OCI-LY7 (cell line): ENCODE measurements around the gene AGFG2.

Experiments used
- CTCF ChIP-seq: fragments of 200-600 bp; sonication (generic); conservative IDR thresholded peaks from 2 replicates; pipeline ENCODE4 v1.5.1; 2014; ENCODE audit warnings: mild to moderate bottlenecking, antibody characterized with exemption, low read length, moderate library complexity, mixed read lengths
- EZH2phosphoT487 ChIP-seq: fragments of 200-600 bp; sonication (generic); IDR thresholded peaks from 2 replicates; pipeline ENCODE4 v1.6.1; 2018; ENCODE audit warnings: low read depth, borderline replicate concordance, mild to moderate bottlenecking, mixed run types, antibody characterized with exemption, low read length, moderate library complexity, mixed read lengths

GRCh38 chr7:100604976-100605911 is 66.2 kb downstream of the AGFG2 start:
- TF ChIP-seq CTCF (no peak), EZH2phosphoT487 (no peak)
